Measurements from ENCODE around the gene STRN3.
"Not testable (repeated sequence)": the region's sequence is repeated elsewhere in the genome, so short reads cannot be mapped to it uniquely, and the experiment has no call there.

Gene STRN3, protein sequence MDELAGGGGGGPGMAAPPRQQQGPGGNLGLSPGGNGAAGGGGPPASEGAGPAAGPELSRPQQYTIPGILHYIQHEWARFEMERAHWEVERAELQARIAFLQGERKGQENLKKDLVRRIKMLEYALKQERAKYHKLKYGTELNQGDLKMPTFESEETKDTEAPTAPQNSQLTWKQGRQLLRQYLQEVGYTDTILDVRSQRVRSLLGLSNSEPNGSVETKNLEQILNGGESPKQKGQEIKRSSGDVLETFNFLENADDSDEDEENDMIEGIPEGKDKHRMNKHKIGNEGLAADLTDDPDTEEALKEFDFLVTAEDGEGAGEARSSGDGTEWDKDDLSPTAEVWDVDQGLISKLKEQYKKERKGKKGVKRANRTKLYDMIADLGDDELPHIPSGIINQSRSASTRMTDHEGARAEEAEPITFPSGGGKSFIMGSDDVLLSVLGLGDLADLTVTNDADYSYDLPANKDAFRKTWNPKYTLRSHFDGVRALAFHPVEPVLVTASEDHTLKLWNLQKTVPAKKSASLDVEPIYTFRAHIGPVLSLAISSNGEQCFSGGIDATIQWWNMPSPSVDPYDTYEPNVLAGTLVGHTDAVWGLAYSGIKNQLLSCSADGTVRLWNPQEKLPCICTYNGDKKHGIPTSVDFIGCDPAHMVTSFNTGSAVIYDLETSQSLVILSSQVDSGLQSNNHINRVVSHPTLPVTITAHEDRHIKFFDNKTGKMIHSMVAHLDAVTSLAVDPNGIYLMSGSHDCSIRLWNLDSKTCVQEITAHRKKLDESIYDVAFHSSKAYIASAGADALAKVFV

DNA sequence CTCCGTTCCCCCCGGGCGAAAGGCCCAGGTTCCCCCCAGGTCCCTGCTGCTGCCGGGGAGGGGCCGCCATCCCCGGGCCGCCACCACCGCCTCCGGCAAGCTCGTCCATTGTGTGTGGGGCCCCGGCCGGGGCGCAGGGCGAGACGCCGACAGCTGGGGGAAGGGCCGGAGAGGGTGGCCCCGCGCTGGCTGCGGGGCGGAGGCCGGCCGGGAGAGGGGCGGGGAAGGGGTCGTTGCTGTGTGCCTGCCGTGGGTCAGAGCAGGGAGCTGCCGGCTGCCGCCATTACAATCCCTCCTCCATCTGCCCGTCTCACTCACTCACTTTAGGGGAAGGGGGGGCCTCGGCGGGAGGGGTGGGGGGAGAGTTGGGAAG lies at the start of gene STRN3:
Gene STRN3 (minus strand): TSS at position 303 of the 373 bp plus-strand sequence. CDS start 194 bp downstream, at position 109.
- TF ChIP-seq, protein P1, sequence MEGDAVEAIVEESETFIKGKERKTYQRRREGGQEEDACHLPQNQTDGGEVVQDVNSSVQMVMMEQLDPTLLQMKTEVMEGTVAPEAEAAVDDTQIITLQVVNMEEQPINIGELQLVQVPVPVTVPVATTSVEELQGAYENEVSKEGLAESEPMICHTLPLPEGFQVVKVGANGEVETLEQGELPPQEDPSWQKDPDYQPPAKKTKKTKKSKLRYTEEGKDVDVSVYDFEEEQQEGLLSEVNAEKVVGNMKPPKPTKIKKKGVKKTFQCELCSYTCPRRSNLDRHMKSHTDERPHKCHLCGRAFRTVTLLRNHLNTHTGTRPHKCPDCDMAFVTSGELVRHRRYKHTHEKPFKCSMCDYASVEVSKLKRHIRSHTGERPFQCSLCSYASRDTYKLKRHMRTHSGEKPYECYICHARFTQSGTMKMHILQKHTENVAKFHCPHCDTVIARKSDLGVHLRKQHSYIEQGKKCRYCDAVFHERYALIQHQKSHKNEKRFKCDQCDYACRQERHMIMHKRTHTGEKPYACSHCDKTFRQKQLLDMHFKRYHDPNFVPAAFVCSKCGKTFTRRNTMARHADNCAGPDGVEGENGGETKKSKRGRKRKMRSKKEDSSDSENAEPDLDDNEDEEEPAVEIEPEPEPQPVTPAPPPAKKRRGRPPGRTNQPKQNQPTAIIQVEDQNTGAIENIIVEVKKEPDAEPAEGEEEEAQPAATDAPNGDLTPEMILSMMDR (IDR thresholded peaks at IDR 0.05; ENCODE audit: borderline replicate concordance, control extremely low read depth, extremely low read depth, insufficient read depth, missing control alignments) = no peak
- in situ Hi-C loops (cut with MboI; ENCODE audit: low sequenced_read_pairs, unreplicated experiment) = no loop called here
- no peak for DNase-seq (ENCODE audit: low spot score)

DNA sequence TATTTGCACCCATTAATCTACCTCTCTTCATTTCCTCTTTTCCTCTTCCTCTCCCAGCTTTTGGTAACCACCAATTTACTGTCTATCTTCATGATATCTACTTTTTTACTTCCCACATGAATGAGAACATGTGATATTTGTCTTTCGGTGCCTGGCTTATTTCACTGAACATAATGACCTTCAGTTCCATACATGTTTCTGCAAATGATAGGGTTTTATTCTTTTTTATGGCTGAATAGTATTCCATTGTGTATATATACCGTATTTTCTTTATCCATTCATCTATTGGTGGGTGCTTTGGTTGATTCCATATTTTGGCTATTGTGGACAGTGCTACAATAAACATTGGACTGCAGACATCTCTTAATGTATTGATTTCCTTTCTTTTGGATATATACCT lies 49.0 kb upstream of the STRN3 start:
- in situ Hi-C loops (cut with MboI; ENCODE audit: low sequenced_read_pairs, unreplicated experiment) = loop anchor here (25.0 kb wide), 1 partner anchor 413 kb away; no protein-coding TSS in a partner anchor
- TF ChIP-seq, protein P1 (IDR thresholded peaks at IDR 0.05; ENCODE audit: borderline replicate concordance, control extremely low read depth, extremely low read depth, insufficient read depth, missing control alignments) = no peak
- no peak for DNase-seq (ENCODE audit: low spot score)

DNA sequence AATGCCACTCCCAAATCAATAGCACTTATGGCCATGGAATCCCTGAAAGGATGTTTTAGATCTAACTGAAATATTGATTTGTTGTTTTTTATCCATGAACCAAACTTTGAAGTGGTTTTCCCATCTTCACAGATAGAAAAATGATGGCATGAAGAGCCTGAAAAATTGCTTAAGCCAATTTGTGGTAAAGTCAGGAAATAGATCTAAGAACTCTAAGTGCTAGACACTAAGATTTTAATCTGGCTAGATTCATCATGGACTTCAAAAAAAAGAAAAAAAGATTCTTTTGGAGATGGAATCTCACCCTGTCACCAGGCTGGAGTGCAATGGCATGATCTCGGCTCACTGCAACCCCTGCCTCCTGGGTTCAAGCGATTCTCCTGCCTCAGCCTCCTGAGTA lies 45.0 kb upstream of the STRN3 start:
- TF ChIP-seq, protein P1 (IDR thresholded peaks at IDR 0.05; ENCODE audit: borderline replicate concordance, control extremely low read depth, extremely low read depth, insufficient read depth, missing control alignments) = no peak
- in situ Hi-C loops (cut with MboI; ENCODE audit: low sequenced_read_pairs, unreplicated experiment) = no loop called here
- DNase-seq (ENCODE audit: low spot score) = no peak

DNA sequence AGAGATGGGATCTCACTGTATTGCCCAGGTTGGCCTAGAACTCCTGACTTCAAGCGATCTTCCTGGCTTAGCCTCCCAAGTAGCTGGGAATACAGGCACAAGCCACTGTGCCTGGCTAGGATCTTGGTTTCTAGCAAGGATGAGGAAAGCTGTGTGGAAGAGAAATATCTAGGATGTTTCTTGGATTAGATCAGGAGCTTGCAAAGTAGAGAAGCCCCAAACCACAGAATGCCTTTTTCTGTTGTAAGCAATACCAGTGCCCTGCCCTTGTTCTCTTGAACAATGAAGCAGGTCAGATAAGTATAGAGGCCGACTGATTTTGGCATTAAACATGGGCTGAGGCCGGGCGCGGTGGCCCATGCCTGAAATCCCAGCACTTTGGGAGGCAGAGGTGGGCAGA lies 44.3 kb upstream of the STRN3 start:
- no peak for DNase-seq (ENCODE audit: low spot score)
- in situ Hi-C loops (cut with MboI; ENCODE audit: low sequenced_read_pairs, unreplicated experiment) = no loop called here
- TF ChIP-seq, protein P1 (IDR thresholded peaks at IDR 0.05; ENCODE audit: borderline replicate concordance, control extremely low read depth, extremely low read depth, insufficient read depth, missing control alignments) = no peak

DNA sequence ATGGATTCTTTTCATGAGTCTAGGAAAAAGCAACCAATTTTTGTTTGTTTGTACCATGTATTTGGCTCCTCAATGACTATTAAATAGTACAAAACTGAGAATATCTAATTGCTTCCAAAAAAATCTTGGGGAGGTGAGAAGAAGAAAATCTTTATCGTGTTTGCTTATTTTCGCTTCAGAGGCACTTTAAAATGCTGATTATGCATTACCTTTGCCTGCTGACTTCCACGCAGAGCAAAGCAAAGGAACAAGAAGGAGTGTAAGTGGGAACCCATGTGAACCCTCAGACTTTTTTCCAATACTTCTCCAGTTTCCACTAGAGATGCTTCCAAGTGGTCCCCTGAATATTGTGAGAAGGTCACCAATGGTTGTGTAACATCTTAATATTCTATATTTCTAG lies 43.2 kb upstream of the STRN3 start:
- TF ChIP-seq, protein P1 (IDR thresholded peaks at IDR 0.05; ENCODE audit: borderline replicate concordance, control extremely low read depth, extremely low read depth, insufficient read depth, missing control alignments) = no peak
- no peak for DNase-seq (ENCODE audit: low spot score)
- in situ Hi-C loops (cut with MboI; ENCODE audit: low sequenced_read_pairs, unreplicated experiment) = no loop called here

DNA sequence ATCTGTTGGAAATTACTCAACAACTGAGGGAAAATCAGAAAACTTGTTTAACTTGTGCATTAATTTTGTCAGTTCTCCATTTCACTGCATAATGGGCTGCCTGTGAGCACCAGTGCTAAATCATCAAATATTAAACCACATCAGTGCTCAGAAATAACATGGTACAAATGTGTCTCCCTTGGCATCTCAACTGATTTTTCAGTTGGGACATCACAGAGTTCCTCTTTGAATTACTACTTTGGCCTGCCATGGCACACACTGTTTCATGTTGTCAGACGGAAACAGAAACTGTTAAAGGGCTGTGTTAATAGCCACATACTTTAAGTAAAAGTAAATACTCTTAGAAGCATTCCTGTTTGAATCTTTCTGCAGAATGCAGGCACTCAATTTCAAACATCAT lies 42.1 kb upstream of the STRN3 start:
- in situ Hi-C loops (cut with MboI; ENCODE audit: low sequenced_read_pairs, unreplicated experiment) = no loop called here
- peak; percentile 46 for DNase-seq (ENCODE audit: low spot score)

DNA sequence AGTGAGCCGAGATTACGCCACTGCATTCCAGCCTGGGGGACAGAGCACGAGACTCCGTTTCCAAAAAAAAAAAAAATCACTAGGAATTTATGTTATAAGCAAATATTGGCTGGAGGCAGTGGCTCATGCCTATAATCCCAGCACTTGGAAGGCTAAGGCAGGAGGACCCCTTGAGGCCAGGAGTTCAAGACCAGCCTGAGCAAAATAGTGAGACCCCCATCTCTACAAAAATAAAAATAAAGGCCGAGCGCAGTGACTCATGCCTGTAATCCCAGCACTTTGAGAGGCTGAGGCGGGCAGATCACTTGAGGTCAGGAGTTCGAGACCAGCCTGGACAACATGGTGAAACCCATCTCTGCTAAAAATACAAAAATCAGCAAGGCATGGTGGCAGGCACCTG lies 36.7 kb upstream of the STRN3 start:
- DNase-seq (ENCODE audit: low spot score); in situ Hi-C loops (cut with MboI; ENCODE audit: low sequenced_read_pairs, unreplicated experiment): not testable (repeated sequence)

More for the DNA sequence above, 42.1 kb upstream of the STRN3 start:
- TF ChIP-seq, protein P1 (IDR thresholded peaks at IDR 0.05; ENCODE audit: borderline replicate concordance, control extremely low read depth, extremely low read depth, insufficient read depth, missing control alignments) = no peak
